Measurements from ENCODE around the gene MRPS27. TPM values are rescaled to one million over a fixed set of nuclear protein-coding genes. Genes with fewer than 3 reads are reported as not detected.

The MRPS27 gene
- total and polyA plus RNA-seq, 10 donors: 23.5 to 55.5 (median 42.6) TPM

DNA sequence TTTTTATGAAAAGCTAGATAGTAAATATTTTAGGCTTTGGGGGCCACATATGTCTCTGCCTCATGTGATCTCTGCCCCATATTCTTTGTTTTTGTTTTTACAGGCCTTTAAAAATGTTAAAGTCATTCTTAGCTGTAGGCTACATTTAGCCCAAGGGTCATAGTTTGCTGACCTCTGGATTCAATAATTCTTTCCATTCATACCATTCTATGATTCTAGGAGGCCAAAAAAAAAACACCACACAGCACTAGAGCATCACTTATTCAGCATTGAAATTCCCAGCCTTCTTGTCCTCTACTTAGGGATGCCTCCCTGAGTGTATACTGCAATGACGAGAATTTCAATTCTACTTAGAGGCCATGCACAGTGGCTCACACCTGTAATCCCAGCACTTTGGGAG is 17.1 kb upstream of the MRPS27 start:
- no peaks in the 10 kb centered on the region for H3K9me3 ChIP-seq
- H3K27me3 ChIP-seq (replicated peaks in 1 of 7): no peaks in the 10 kb centered on the region
- peaks cover 0 to 94% (median 32%) of the 10 kb centered on the region in 6 donors for H3K36me3 ChIP-seq
- intact Hi-C loops (cut with DNase I; ENCODE audit: low total_unique reads): no loop called here
- WGBS, 5 donors: 83 to 100% (median 100%) methylated on average over 1 of the region's 1 CpG
- no peak for DNase-seq
- no peaks in the 10 kb centered on the region for H3K4me1 ChIP-seq
- H3K27ac ChIP-seq: no peak overlapping the region
- TF ChIP-seq POLR2AphosphoS5 (IDR thresholded peaks at IDR 0.05): no peak
- no peak for TF ChIP-seq POLR2A (IDR thresholded peaks at IDR 0.05)
- TF ChIP-seq, protein P1, sequence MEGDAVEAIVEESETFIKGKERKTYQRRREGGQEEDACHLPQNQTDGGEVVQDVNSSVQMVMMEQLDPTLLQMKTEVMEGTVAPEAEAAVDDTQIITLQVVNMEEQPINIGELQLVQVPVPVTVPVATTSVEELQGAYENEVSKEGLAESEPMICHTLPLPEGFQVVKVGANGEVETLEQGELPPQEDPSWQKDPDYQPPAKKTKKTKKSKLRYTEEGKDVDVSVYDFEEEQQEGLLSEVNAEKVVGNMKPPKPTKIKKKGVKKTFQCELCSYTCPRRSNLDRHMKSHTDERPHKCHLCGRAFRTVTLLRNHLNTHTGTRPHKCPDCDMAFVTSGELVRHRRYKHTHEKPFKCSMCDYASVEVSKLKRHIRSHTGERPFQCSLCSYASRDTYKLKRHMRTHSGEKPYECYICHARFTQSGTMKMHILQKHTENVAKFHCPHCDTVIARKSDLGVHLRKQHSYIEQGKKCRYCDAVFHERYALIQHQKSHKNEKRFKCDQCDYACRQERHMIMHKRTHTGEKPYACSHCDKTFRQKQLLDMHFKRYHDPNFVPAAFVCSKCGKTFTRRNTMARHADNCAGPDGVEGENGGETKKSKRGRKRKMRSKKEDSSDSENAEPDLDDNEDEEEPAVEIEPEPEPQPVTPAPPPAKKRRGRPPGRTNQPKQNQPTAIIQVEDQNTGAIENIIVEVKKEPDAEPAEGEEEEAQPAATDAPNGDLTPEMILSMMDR (IDR thresholded peaks at IDR 0.05 in 8 of 11, conservative IDR thresholded peaks at IDR 0.05 in 3 of 11): no peak
- H3K4me3 ChIP-seq: no peak overlapping the region

DNA sequence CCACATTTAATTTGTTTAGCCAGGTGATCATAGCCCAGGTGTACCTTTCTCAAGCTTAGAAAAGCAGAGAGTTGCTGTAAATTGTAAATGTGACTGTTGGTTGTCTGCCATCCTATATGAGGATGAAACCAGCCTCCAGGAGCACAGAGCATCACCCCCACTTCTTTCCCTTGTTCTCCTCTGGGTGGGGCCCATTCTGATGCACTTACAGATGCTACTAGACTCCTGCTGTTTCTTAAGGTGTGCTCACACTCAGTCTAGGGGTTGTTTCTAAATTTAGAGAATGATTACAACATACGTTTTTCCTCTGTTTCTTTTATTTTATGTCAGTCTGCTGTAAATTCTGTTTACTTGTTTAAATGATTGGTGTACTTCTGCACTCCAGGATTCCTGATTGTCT is 10.7 kb upstream of the MRPS27 start:
- no peak overlapping the region for H3K4me3 ChIP-seq
- 74 to 89% (median 85%) methylated on average over 1 of the region's 1 CpG for WGBS, 5 donors
- H3K27me3 ChIP-seq (replicated peaks in 1 of 7): no peaks in the 10 kb centered on the region
- TF ChIP-seq, protein P1 (IDR thresholded peaks at IDR 0.05 in 8 of 11, conservative IDR thresholded peaks at IDR 0.05 in 3 of 11): no peak
- TF ChIP-seq POLR2A (IDR thresholded peaks at IDR 0.05): no peak
- no peak for TF ChIP-seq POLR2AphosphoS5 (IDR thresholded peaks at IDR 0.05)
- intact Hi-C loops (cut with DNase I; ENCODE audit: low total_unique reads): no loop called here
- H3K9me3 ChIP-seq: no peaks in the 10 kb centered on the region
- H3K36me3 ChIP-seq: peaks cover 0 to 96% (median 27%) of the 10 kb centered on the region in 6 donors
- no peak for DNase-seq
- H3K4me1 ChIP-seq: no peaks in the 10 kb centered on the region
- H3K27ac ChIP-seq: no peak overlapping the region

DNA sequence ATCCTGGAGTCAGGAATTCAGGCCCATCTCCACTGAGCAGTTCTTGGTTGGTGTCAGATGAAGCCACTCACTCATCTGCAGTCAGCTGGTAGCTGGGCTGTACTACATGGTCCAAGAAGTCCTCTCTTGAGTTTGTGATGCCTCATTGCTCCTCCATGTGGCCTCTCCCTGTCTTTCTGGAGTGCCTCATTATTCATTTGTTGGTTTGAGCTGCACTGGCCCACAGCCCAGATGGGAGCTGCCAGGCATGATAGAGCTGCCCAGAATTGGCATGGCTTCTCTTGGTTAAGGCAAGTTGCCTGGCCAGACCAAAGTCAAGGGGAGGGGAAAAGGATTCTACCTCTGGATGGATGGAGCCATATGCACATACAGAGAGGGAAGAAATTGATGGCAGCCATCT is 8.1 kb upstream of the MRPS27 start:
- Histone ChIP-seq H3K27ac (no peak overlapping the region), H3K4me3 (no peak overlapping the region), H3K27me3 (replicated peaks in 1 of 7) (no peaks in the 10 kb centered on the region), H3K36me3 (peaks cover 0 to 98% (median 33%) of the 10 kb centered on the region in 6 donors), H3K9me3 (no peaks in the 10 kb centered on the region), H3K4me1 (peaks cover 0 to 7% (median 0%) of the 10 kb centered on the region in 6 donors)
- no peak for DNase-seq
- intact Hi-C loops (cut with DNase I; ENCODE audit: low total_unique reads): no loop called here
- TF ChIP-seq POLR2A (IDR thresholded peaks at IDR 0.05) (no peak), POLR2AphosphoS5 (IDR thresholded peaks at IDR 0.05) (no peak)
- TF ChIP-seq, protein P1 (IDR thresholded peaks at IDR 0.05 in 8 of 11, conservative IDR thresholded peaks at IDR 0.05 in 3 of 11): no peak

DNA sequence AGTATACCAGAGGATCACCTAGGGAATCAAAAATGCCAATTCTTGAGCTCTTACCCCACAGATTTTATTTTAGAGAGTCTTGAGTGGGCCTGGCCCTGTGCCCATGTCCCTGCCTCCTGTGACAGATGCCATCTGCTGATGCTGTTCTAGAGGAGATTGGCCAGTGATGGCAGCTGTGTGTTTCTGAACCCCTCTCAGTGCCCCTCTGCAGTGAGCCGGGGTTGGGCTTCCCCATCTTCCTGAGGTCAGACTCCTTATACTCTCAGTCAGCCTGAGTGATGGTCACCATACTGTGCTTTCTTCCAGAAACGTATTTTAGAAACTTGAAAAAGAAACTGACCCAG is 6.2 kb upstream of the MRPS27 start:
- no peaks in the 10 kb centered on the region for H3K27me3 ChIP-seq (replicated peaks in 1 of 7)
- H3K36me3 ChIP-seq: peaks cover 0 to 85% (median 32%) of the 10 kb centered on the region in 6 donors
- no peak for DNase-seq
- no peak for TF ChIP-seq POLR2AphosphoS5 (IDR thresholded peaks at IDR 0.05)
- TF ChIP-seq, protein P1 (IDR thresholded peaks at IDR 0.05 in 8 of 11, conservative IDR thresholded peaks at IDR 0.05 in 3 of 11): no peak
- TF ChIP-seq POLR2A (IDR thresholded peaks at IDR 0.05): no peak
- no peaks in the 10 kb centered on the region for H3K9me3 ChIP-seq
- intact Hi-C loops (cut with DNase I; ENCODE audit: low total_unique reads): no loop called here
- WGBS, 5 donors: 78 to 93% (median 79%) methylated on average over 2 of the region's 2 CpGs
- peaks cover 0 to 11% (median 4%) of the 10 kb centered on the region in 6 donors for H3K4me1 ChIP-seq
- H3K27ac ChIP-seq: peak overlapping the region in 1 of 8 donors; percentile 4
- no peak overlapping the region for H3K4me3 ChIP-seq

Data from spleen (tissue), 11 donors.